Activated CD4-positive, alpha-beta T cell treated with anti-CD3 and anti-CD28 coated beads, Interleukin-2, amount 50 U/mL, for 16 hours (primary cell): ENCODE data around the gene TP53.

Experiments
- DNase-seq: peaks from one replicate; pipeline ENCODE4 v3.0.0-alpha.2; 2020

TP53 gene

GRCh38 chr17:7673239-7673638 is 14.1 kb downstream of the TP53 start:
- DNase-seq = peak; percentile 44

- DNase-seq = no peak
Observed at GRCh38 chr17:7668482-7668881, 18.8 kb downstream of the TP53 start.

GRCh38 chr17:7667656-7668406 is 19.5 kb downstream of the TP53 start:
- DNase-seq = no peak

GRCh38 chr17:7656958-7657609 is 30.2 kb downstream of the TP53 start:
- no peak for DNase-seq

GRCh38 chr17:7655541-7655840 is 31.8 kb downstream of the TP53 start:
- no peak for DNase-seq

- no peak for DNase-seq
Observed at GRCh38 chr17:7654832-7655540, 32.3 kb downstream of the TP53 start.

- no peak for DNase-seq
Observed at GRCh38 chr17:7652388-7653356, 34.6 kb downstream of the TP53 start.

GRCh38 chr17:7651665-7652387 is 35.5 kb downstream of the TP53 start:
- no peak for DNase-seq

GRCh38 chr17:7651097-7651664 is 36.1 kb downstream of the TP53 start:
- no peak for DNase-seq

GRCh38 chr17:7650509-7651096 is 36.7 kb downstream of the TP53 start, which contains the start of gene ATP1B2:
ATP1B2 (plus strand) TSS chr17:7650926; CDS start chr17:7651519, 593 bp downstream.
- peak; percentile 37 for DNase-seq

GRCh38 chr17:7647018-7647417 is 40.3 kb downstream of the TP53 start:
- DNase-seq = no peak

- no peak for DNase-seq
Observed at GRCh38 chr17:7646457-7646856, 40.8 kb downstream of the TP53 start.

- peak; percentile 43 for DNase-seq
Observed at GRCh38 chr17:7644775-7645174, 42.5 kb downstream of the TP53 start.

GRCh38 chr17:7641635-7642034 is 45.7 kb downstream of the TP53 start:
- DNase-seq = peak; percentile 8

- no peak for DNase-seq
Observed at GRCh38 chr17:7640783-7641182, 46.5 kb downstream of the TP53 start.

- no peak for DNase-seq
Observed at GRCh38 chr17:7636163-7636562, 51.1 kb downstream of the TP53 start.

GRCh38 chr17:7634384-7634783 is 52.9 kb downstream of the TP53 start:
- no peak for DNase-seq

- no peak for DNase-seq
Observed at GRCh38 chr17:7633093-7633492, 54.2 kb downstream of the TP53 start.

- peak; percentile 46 for DNase-seq
Observed at GRCh38 chr17:7632492-7632894, 54.8 kb downstream of the TP53 start.

- DNase-seq = no peak
Observed at GRCh38 chr17:7631398-7632380, 55.6 kb downstream of the TP53 start.
